Stimulated activated effector memory CD8-positive, alpha-beta T cell treated with anti-CD3 and anti-CD28 coated beads, Interleukin-12 subunit alpha, Interleukin-12 subunit beta, amount 100 ng/mL, for 72 hours (primary cell): ENCODE results near the gene PLAAT3.
"Not testable (repeated sequence)": the region's sequence is repeated elsewhere in the genome, so short reads cannot be mapped to it uniquely, and the experiment has no call there.

Source experiments
- ATAC-seq: fragments of 150-1000 bp; cut with Tn5 transposase; 2 replicates; pipeline ENCODE4 v1.10.0; 2021
- DNase-seq, 2 donors: peaks; one replicate each; pipeline ENCODE4 v3.0.0; 2021 to 2022; ENCODE audit warnings: low spot score in 2 of 2
- H3K27ac Mint-ChIP-seq: one replicate; pipeline ENCODE4 v1.8.0; 2022; ENCODE audit warnings: mild to moderate bottlenecking, mixed read lengths
- H3K36me3 Mint-ChIP-seq: one replicate; pipeline ENCODE4 v1.8.0; 2022; ENCODE audit warnings: mild to moderate bottlenecking, mixed read lengths
- H3K4me1 Mint-ChIP-seq: one replicate; pipeline ENCODE4 v1.8.0; 2022; ENCODE audit warnings: mixed read lengths
- H3K4me3 Mint-ChIP-seq: one replicate; pipeline ENCODE4 v1.8.0; 2022; ENCODE audit warnings: mild to moderate bottlenecking, mixed read lengths
- H3K9me3 Mint-ChIP-seq: one replicate; pipeline ENCODE4 v1.8.0; 2022; ENCODE audit warnings: mixed read lengths

The PLAAT3 gene

GRCh38 chr11:63564056-63564774 is 50.0 kb downstream of the PLAAT3 start:
- peak overlapping the region; percentile 15 for H3K4me3 Mint-ChIP-seq
- H3K9me3 Mint-ChIP-seq: no peaks in the 10 kb centered on the region
- ATAC-seq (peak; percentile 75), DNase-seq (peak; percentile 18 to 71)
- H3K27ac Mint-ChIP-seq: no peak overlapping the region
- H3K4me1 Mint-ChIP-seq: peaks cover 54% of the 10 kb centered on the region
- H3K36me3 Mint-ChIP-seq: peaks cover 11% of the 10 kb centered on the region

- Mint-ChIP-seq H3K27ac (no peak within 1 kb of the TSS), H3K4me1 (peaks cover 49% of the 10 kb centered on the region), H3K4me3 (peak within 1 kb of the TSS; percentile 15), H3K36me3 (peaks cover 11% of the 10 kb centered on the region), H3K9me3 (no peaks in the 10 kb centered on the region)
- DNase-seq: peak in 1 of 2 donors; percentile 23
- ATAC-seq: no peak
Observed at GRCh38 chr11:63563201-63564055, 50.8 kb downstream of the PLAAT3 start, which contains the start of gene PLAAT2. Gene PLAAT2 (minus strand): TSS chr11:63563379. CDS start chr11:63563324, 55 bp downstream.

- H3K36me3 Mint-ChIP-seq: no peaks in the 10 kb centered on the region
- peaks cover 36% of the 10 kb centered on the region for H3K4me1 Mint-ChIP-seq
- peak overlapping the region; percentile 20 for H3K27ac Mint-ChIP-seq
- DNase-seq (peak in 1 of 2 donors; percentile 38), ATAC-seq (no peak)
- H3K4me3 Mint-ChIP-seq: no peak overlapping the region
- no peaks in the 10 kb centered on the region for H3K9me3 Mint-ChIP-seq
Observed at GRCh38 chr11:63560506-63561180, 53.6 kb downstream of the PLAAT3 start.

GRCh38 chr11:63558459-63559157 is 55.6 kb downstream of the PLAAT3 start:
- H3K36me3 Mint-ChIP-seq: no peaks in the 10 kb centered on the region
- H3K27ac Mint-ChIP-seq: no peak overlapping the region
- H3K4me1 Mint-ChIP-seq: peaks cover 31% of the 10 kb centered on the region
- no peak for ATAC-seq
- no peaks in the 10 kb centered on the region for H3K9me3 Mint-ChIP-seq
- DNase-seq: peak in 1 of 2 donors; percentile 39
- no peak overlapping the region for H3K4me3 Mint-ChIP-seq

GRCh38 chr11:63557570-63557969 is 56.7 kb downstream of the PLAAT3 start:
- ATAC-seq (no peak), DNase-seq (no peak)
- Mint-ChIP-seq H3K4me3 (no peak overlapping the region), H3K4me1 (peaks cover 37% of the 10 kb centered on the region), H3K27ac (no peak overlapping the region), H3K36me3 (no peaks in the 10 kb centered on the region), H3K9me3 (no peaks in the 10 kb centered on the region)

GRCh38 chr11:63556404-63557013 is 57.7 kb downstream of the PLAAT3 start:
- Mint-ChIP-seq H3K36me3 (no peaks in the 10 kb centered on the region), H3K4me3 (no peak overlapping the region), H3K4me1 (peaks cover 48% of the 10 kb centered on the region), H3K9me3 (no peaks in the 10 kb centered on the region), H3K27ac (no peak overlapping the region)
- peak in 1 of 2 donors; percentile 43 for DNase-seq
- no peak for ATAC-seq

- Mint-ChIP-seq H3K4me1 (peaks cover 43% of the 10 kb centered on the region), H3K36me3 (peaks cover 8% of the 10 kb centered on the region), H3K9me3 (no peaks in the 10 kb centered on the region), H3K27ac (no peak overlapping the region), H3K4me3 (no peak overlapping the region)
- DNase-seq (peak in 1 of 2 donors; percentile 22), ATAC-seq (no peak)
Observed at GRCh38 chr11:63554877-63555223, 59.4 kb downstream of the PLAAT3 start.

GRCh38 chr11:63553759-63554158 is 60.5 kb downstream of the PLAAT3 start:
- H3K4me1 Mint-ChIP-seq: peaks cover 48% of the 10 kb centered on the region
- ATAC-seq: peak; percentile 92
- peaks cover 8% of the 10 kb centered on the region for H3K36me3 Mint-ChIP-seq
- peak overlapping the region; percentile 93 for H3K27ac Mint-ChIP-seq
- no peaks in the 10 kb centered on the region for H3K9me3 Mint-ChIP-seq
- H3K4me3 Mint-ChIP-seq: peak overlapping the region; percentile 76
- DNase-seq: peak; percentile 30 to 77

GRCh38 chr11:63552921-63553320 is 61.3 kb downstream of the PLAAT3 start:
- ATAC-seq (peak; percentile 37), DNase-seq (no peak)
- Mint-ChIP-seq H3K27ac (peak overlapping the region; percentile 93), H3K9me3 (no peaks in the 10 kb centered on the region), H3K4me3 (peak overlapping the region; percentile 76), H3K4me1 (peaks cover 48% of the 10 kb centered on the region), H3K36me3 (peaks cover 8% of the 10 kb centered on the region)

GRCh38 chr11:63551889-63552266 is 62.4 kb downstream of the PLAAT3 start:
- peaks cover 8% of the 10 kb centered on the region for H3K36me3 Mint-ChIP-seq
- no peaks in the 10 kb centered on the region for H3K9me3 Mint-ChIP-seq
- H3K4me3 Mint-ChIP-seq: peak overlapping the region; percentile 76
- DNase-seq (peak; percentile 18 to 73), ATAC-seq (peak; percentile 40)
- H3K27ac Mint-ChIP-seq: peak overlapping the region; percentile 93
- peaks cover 48% of the 10 kb centered on the region for H3K4me1 Mint-ChIP-seq

- peak; percentile 12 for ATAC-seq
- H3K4me1 Mint-ChIP-seq: peaks cover 48% of the 10 kb centered on the region
- H3K4me3 Mint-ChIP-seq: peak overlapping the region; percentile 76
Observed at GRCh38 chr11:63551091-63551888, 62.9 kb downstream of the PLAAT3 start.

GRCh38 chr11:63550156-63550700 is 64.0 kb downstream of the PLAAT3 start:
- Mint-ChIP-seq H3K27ac (peak overlapping the region; percentile 93), H3K4me1 (peaks cover 56% of the 10 kb centered on the region), H3K4me3 (peak overlapping the region; percentile 34)
- ATAC-seq, DNase-seq, H3K9me3 Mint-ChIP-seq, H3K36me3 Mint-ChIP-seq: not testable (repeated sequence)

More at GRCh38 chr11:63551091-63551888, 62.9 kb downstream of the PLAAT3 start:
- DNase-seq: peak in 1 of 2 donors; percentile 73
- peaks cover 8% of the 10 kb centered on the region for H3K36me3 Mint-ChIP-seq
- H3K27ac Mint-ChIP-seq: peak overlapping the region; percentile 93
- no peaks in the 10 kb centered on the region for H3K9me3 Mint-ChIP-seq

GRCh38 chr11:63549411-63549810 is 64.8 kb downstream of the PLAAT3 start:
- Mint-ChIP-seq H3K27ac (peak overlapping the region; percentile 37), H3K9me3 (no peaks in the 10 kb centered on the region), H3K36me3 (peaks cover 8% of the 10 kb centered on the region), H3K4me3 (peak overlapping the region; percentile 34), H3K4me1 (peaks cover 53% of the 10 kb centered on the region)
- DNase-seq (no peak), ATAC-seq (no peak)
